Measurements from ENCODE around the gene ICA1. TPM values are rescaled to one million over a fixed set of nuclear protein-coding genes. Genes with fewer than 3 reads are reported as not detected.

Gene ICA1
- total and polyA plus RNA-seq, 4 donors, result 16.5 to 54.6 (median 30.8) TPM

DNA sequence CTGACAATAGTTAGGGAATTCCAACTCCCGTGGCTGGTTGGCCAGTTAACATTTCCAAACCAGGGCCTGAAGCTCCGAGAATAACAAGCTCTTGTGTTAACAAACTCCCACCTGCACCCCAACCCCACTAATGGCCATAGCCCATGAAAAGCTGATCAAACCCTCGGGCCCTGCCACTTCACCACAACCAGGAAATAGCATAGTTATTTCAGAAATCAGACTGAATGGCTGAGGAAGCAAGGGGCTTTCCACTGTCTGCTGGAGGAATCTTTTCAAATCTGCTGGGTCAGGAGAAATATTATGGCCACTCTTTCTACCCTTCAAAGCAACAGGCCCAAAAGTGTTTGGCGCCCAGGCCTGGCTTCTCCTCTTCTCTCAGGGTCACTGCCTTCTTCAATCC lies 147.8 kb downstream of the ICA1 start:
- H3K27me3 ChIP-seq (ENCODE audit: control insufficient read depth in 3 of 3, insufficient read depth in 3 of 3, low read length in 2 of 3), result no peaks in the 10 kb centered on the region
- no peak for DNase-seq
- no peak overlapping the region for H3K4me3 ChIP-seq
- TF ChIP-seq, protein P1, sequence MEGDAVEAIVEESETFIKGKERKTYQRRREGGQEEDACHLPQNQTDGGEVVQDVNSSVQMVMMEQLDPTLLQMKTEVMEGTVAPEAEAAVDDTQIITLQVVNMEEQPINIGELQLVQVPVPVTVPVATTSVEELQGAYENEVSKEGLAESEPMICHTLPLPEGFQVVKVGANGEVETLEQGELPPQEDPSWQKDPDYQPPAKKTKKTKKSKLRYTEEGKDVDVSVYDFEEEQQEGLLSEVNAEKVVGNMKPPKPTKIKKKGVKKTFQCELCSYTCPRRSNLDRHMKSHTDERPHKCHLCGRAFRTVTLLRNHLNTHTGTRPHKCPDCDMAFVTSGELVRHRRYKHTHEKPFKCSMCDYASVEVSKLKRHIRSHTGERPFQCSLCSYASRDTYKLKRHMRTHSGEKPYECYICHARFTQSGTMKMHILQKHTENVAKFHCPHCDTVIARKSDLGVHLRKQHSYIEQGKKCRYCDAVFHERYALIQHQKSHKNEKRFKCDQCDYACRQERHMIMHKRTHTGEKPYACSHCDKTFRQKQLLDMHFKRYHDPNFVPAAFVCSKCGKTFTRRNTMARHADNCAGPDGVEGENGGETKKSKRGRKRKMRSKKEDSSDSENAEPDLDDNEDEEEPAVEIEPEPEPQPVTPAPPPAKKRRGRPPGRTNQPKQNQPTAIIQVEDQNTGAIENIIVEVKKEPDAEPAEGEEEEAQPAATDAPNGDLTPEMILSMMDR (IDR thresholded peaks at IDR 0.05; ENCODE audit: control extremely low read depth, extremely low read depth), result no peak
- H3K4me1 ChIP-seq (ENCODE audit: control insufficient read depth in 5 of 5, insufficient read depth in 5 of 5, low read length in 5 of 5), result no peaks in the 10 kb centered on the region
- peaks cover 0 to 10% (median 0%) of the 10 kb centered on the region in 4 donors for H3K36me3 ChIP-seq (ENCODE audit: control insufficient read depth in 4 of 4, insufficient read depth in 4 of 4, low read length in 4 of 4)
- no peak overlapping the region for H3K27ac ChIP-seq (ENCODE audit: low read depth in 1 of 2, low read length in 1 of 2)
- WGBS, 2 donors, result 92 to 95% methylated on average over 4 of the region's 4 CpGs
- H3K9ac ChIP-seq (ENCODE audit: insufficient read depth in 1 of 2, low read length in 2 of 2), result no peak overlapping the region
- ATAC-seq (ENCODE audit: insufficient read depth, low FRiP score), result no peak
- H3K9me3 ChIP-seq (ENCODE audit: control insufficient read depth in 4 of 4, insufficient read depth in 3 of 4, low read length in 3 of 4), result no peaks in the 10 kb centered on the region

DNA sequence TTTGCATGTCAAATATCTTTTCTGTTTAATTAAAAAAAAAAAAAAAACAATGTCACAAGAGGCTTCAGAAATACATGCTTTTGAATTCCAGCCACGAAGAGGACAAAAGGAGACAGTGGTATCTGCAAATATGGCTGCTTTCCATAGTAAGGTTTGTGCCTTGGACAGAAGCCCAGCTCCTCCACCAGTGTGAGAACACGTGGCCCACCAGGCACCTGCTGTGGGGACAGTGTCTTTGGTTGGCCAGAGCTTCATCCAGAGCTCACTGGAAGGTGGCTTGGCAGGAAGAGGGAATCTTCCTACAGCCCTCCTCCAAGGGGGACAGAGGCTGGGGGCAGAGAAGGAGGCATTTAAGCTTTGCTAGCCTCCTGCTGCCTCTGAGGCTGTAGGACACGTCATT lies 148.8 kb downstream of the ICA1 start:
- ATAC-seq (ENCODE audit: insufficient read depth, low FRiP score), result no peak
- no peak overlapping the region for H3K9ac ChIP-seq (ENCODE audit: insufficient read depth in 1 of 2, low read length in 2 of 2)
- no peaks in the 10 kb centered on the region for H3K9me3 ChIP-seq (ENCODE audit: control insufficient read depth in 4 of 4, insufficient read depth in 3 of 4, low read length in 3 of 4)
- no peak overlapping the region for H3K4me3 ChIP-seq
- 88 to 98% methylated on average over 3 of the region's 3 CpGs for WGBS, 2 donors
- peaks cover 0 to 4% (median 0%) of the 10 kb centered on the region in 4 donors for H3K36me3 ChIP-seq (ENCODE audit: control insufficient read depth in 4 of 4, insufficient read depth in 4 of 4, low read length in 4 of 4)
- TF ChIP-seq, protein P1 (IDR thresholded peaks at IDR 0.05; ENCODE audit: control extremely low read depth, extremely low read depth), result no peak
- DNase-seq, result no peak
- H3K4me1 ChIP-seq (ENCODE audit: control insufficient read depth in 5 of 5, insufficient read depth in 5 of 5, low read length in 5 of 5), result no peaks in the 10 kb centered on the region
- H3K27ac ChIP-seq (ENCODE audit: low read depth in 1 of 2, low read length in 1 of 2), result no peak overlapping the region
- H3K27me3 ChIP-seq (ENCODE audit: control insufficient read depth in 3 of 3, insufficient read depth in 3 of 3, low read length in 2 of 3), result no peaks in the 10 kb centered on the region

DNA sequence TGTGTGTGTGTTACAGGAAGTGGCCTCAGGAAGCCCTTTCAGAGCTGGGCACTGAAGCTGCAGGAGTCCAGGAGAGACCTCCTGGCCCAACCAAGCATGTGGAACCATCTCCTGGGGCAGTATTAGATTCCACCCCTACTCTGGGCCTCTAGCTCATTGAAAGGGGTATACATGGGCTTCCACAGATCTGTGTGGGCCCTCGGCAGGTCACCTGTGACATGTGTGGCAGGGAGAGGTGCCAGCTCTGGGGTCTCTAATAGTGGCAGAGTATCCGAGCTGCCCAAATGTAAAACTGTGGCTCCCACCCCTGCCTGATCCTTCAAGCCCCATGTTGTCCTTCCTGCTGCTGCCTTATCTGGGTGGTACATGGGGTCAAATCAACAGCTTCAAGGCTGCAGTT lies 149.3 kb downstream of the ICA1 start:
- TF ChIP-seq, protein P1 (IDR thresholded peaks at IDR 0.05; ENCODE audit: control extremely low read depth, extremely low read depth), result no peak
- H3K36me3 ChIP-seq (ENCODE audit: control insufficient read depth in 4 of 4, insufficient read depth in 4 of 4, low read length in 4 of 4), result peaks cover 0 to 4% (median 0%) of the 10 kb centered on the region in 4 donors

More for the DNA sequence above, 149.3 kb downstream of the ICA1 start:
- Histone ChIP-seq H3K9ac (ENCODE audit: insufficient read depth in 1 of 2, low read length in 2 of 2) (no peak overlapping the region), H3K27ac (ENCODE audit: low read depth in 1 of 2, low read length in 1 of 2) (no peak overlapping the region), H3K4me3 (no peak overlapping the region), H3K9me3 (ENCODE audit: control insufficient read depth in 4 of 4, insufficient read depth in 3 of 4, low read length in 3 of 4) (no peaks in the 10 kb centered on the region), H3K4me1 (ENCODE audit: control insufficient read depth in 5 of 5, insufficient read depth in 5 of 5, low read length in 5 of 5) (no peaks in the 10 kb centered on the region), H3K27me3 (ENCODE audit: control insufficient read depth in 3 of 3, insufficient read depth in 3 of 3, low read length in 2 of 3) (no peaks in the 10 kb centered on the region)
- 98 to 100% methylated on average over 2 of the region's 2 CpGs for WGBS, 2 donors
- ATAC-seq (ENCODE audit: insufficient read depth, low FRiP score) (no peak), DNase-seq (no peak)
